Keratinocyte (primary cell): ENCODE measurements around the gene LGALS9B. TPM values are rescaled to one million over a fixed set of nuclear protein-coding genes. Genes with fewer than 3 reads are reported as not detected.
"Not testable (repeated sequence)": the region's sequence is repeated elsewhere in the genome, so short reads cannot be mapped to it uniquely, and the experiment has no call there.

ENCODE experiments used
- DNase-seq: peaks from one replicate; pipeline ENCODE4 v3.0.0-alpha.2; 2011; ENCODE audit warnings: low read depth, missing footprints, low spot score
- FAIRE-seq: peaks from 2 replicates; lab custom pipeline; 2011; peaks lifted over from hg19 to GRCh38; lab: Jason Lieb, UNC
- H2AFZ ChIP-seq: 2 replicates; pipeline ENCODE4 v1.6.0; 2012; ENCODE audit warnings: low read length, control low read depth, inconsistent platforms; ENCODE audit not compliant: control insufficient read depth
- H3K27ac ChIP-seq: 2 replicates; pipeline ENCODE4 v1.5.1; 2011; ENCODE audit warnings: low read length; ENCODE audit not compliant: control insufficient read depth, insufficient read depth
- H3K27me3 ChIP-seq: 3 replicates; pipeline ENCODE4 v1.6.0; 2011; ENCODE audit warnings: low read length; ENCODE audit not compliant: control insufficient read depth, insufficient read depth; ENCODE audit errors: extremely low read depth
- H3K36me3 ChIP-seq, 2 experiments: 2 replicates in 1 of 2; 3 replicates in 1 of 2; pipeline ENCODE4 v1.5.1; 2011; ENCODE audit warnings: low read length in 2 of 2, mild to moderate bottlenecking in 1 of 2; ENCODE audit not compliant: control insufficient read depth in 2 of 2, insufficient read depth in 2 of 2; ENCODE audit errors: extremely low read depth in 1 of 2
- H3K4me1 ChIP-seq: 3 replicates; pipeline ENCODE4 v1.5.1; 2011; ENCODE audit warnings: low read length; ENCODE audit not compliant: control insufficient read depth, insufficient read depth; ENCODE audit errors: extremely low read depth
- H3K4me2 ChIP-seq: 3 replicates; pipeline ENCODE4 v1.6.0; 2011; ENCODE audit warnings: low read depth, low read length; ENCODE audit not compliant: control insufficient read depth, insufficient read depth; ENCODE audit errors: extremely low read depth
- H3K4me3 ChIP-seq, 3 experiments: fragments of 200-600 bp in 1 of 3; sonication (generic) in 1 of 3; 2 replicates in 2 of 3; 3 replicates in 1 of 3; pipeline ENCODE4 v1.5.1; 2011 to 2016; ENCODE audit warnings: low read length in 3 of 3, mild to moderate bottlenecking in 3 of 3, control low read depth in 2 of 3, inconsistent platforms in 1 of 3, low read depth in 1 of 3, mixed read lengths in 1 of 3, mixed run types in 1 of 3, moderate library complexity in 1 of 3; ENCODE audit not compliant: control insufficient read depth in 2 of 3, insufficient read depth in 2 of 3; ENCODE audit errors: extremely low read depth in 1 of 3
- H3K79me2 ChIP-seq: 2 replicates; pipeline ENCODE4 v1.6.0; 2012; ENCODE audit warnings: low read length; ENCODE audit not compliant: control insufficient read depth, insufficient read depth
- H3K9ac ChIP-seq: 3 replicates; pipeline ENCODE4 v1.6.0; 2011; ENCODE audit warnings: low read length; ENCODE audit not compliant: control insufficient read depth, insufficient read depth; ENCODE audit errors: extremely low read depth
- H3K9me1 ChIP-seq: 3 replicates; pipeline ENCODE4 v1.6.0; 2011; ENCODE audit warnings: low read length; ENCODE audit not compliant: control insufficient read depth, insufficient read depth; ENCODE audit errors: extremely low read depth
- H3K9me3 ChIP-seq: 2 replicates; pipeline ENCODE4 v1.5.1; 2012; ENCODE audit warnings: low read depth, low read length; ENCODE audit not compliant: control insufficient read depth
- H4K20me1 ChIP-seq: 3 replicates; pipeline ENCODE4 v1.6.0; 2011; ENCODE audit warnings: low read length; ENCODE audit not compliant: control insufficient read depth, insufficient read depth; ENCODE audit errors: extremely low read depth
- dilution Hi-C: fragments of 300-500 bp; cut with MboI; formaldehyde crosslinking; loops from one replicate; pipeline ENCODE4 v1.7.0; 2020; ENCODE audit warnings: low sequenced_read_pairs; ENCODE audit not compliant: extremely low pct_ligation_motif_present
- polyA plus RNA-seq, 5 experiments: library from polyadenylated mRNA; depleted of rRNA in 3 of 5; stranded (reverse) in 3 of 5; stranded (forward) in 1 of 5; unstranded in 1 of 5; fragments of >200 nt; gene quantifications; 1 replicate in 1 of 5; 2 replicates in 3 of 5; 3 replicates in 1 of 5; pipeline versions ENCODE4 v1.2.1 to v1.2.3, GENCODE V29; 2011 to 2012; ENCODE audit warnings: missing spikeins in 2 of 5, low read depth in 1 of 5, low replicate concordance in 1 of 5

LGALS9B gene
- polyA plus RNA-seq, 1 donor (not counting 4 experiments of a cell fraction or from before 2014, with no cell fraction given) = 8.5 TPM

GRCh38 chr17:20418838-20419237 lies 48.5 kb downstream of the LGALS9B start:
- H3K4me2 ChIP-seq, dilution Hi-C loops, H3K27me3 ChIP-seq, H3K79me2 ChIP-seq, H3K4me3 ChIP-seq, H4K20me1 ChIP-seq, H3K4me1 ChIP-seq, H3K9ac ChIP-seq, H3K36me3 ChIP-seq, H3K27ac ChIP-seq, H3K9me1 ChIP-seq, H3K9me3 ChIP-seq, H2AFZ ChIP-seq, FAIRE-seq, DNase-seq: not testable (repeated sequence)

GRCh38 chr17:20417492-20418080 lies 49.8 kb downstream of the LGALS9B start:
- H3K4me3 ChIP-seq, H3K36me3 ChIP-seq, H3K4me1 ChIP-seq, H3K9me3 ChIP-seq, H3K27me3 ChIP-seq, H3K4me2 ChIP-seq, H3K27ac ChIP-seq, H3K9ac ChIP-seq, H3K9me1 ChIP-seq, H3K79me2 ChIP-seq, FAIRE-seq, dilution Hi-C loops, DNase-seq, H2AFZ ChIP-seq, H4K20me1 ChIP-seq: not testable (repeated sequence)

DNA sequence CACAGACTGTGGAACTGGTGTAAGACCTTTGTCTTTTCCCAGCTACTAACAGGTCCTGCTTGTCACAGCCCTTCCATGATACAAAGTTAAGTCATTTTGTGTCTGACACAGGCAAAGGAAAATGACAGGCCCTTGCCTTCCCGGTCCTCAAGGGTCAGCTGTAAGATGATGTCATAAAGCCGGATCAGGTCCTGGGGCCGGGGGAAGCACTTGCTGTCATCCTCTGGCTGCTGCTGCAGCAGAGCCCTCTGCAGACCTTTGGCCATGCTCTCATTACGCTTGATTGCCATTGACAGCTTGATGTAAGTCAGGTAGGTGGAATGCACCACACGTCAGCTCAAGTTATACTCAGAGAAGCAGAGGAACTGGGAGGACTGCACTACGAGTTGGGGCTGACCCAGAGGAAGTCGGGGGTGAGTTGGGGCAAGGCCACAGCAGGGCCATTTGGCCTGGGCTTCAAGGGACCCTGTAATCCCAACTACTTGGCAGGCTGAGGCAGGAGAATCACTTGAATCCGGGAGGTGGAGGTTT lies 50.9 kb downstream of the LGALS9B start:
- H3K9ac ChIP-seq, H3K4me2 ChIP-seq, H4K20me1 ChIP-seq, H3K4me1 ChIP-seq, H3K9me3 ChIP-seq, FAIRE-seq, DNase-seq, H3K79me2 ChIP-seq, H3K4me3 ChIP-seq, H3K36me3 ChIP-seq, H3K9me1 ChIP-seq, H3K27me3 ChIP-seq, H3K27ac ChIP-seq, H2AFZ ChIP-seq, dilution Hi-C loops: not testable (repeated sequence)

DNA sequence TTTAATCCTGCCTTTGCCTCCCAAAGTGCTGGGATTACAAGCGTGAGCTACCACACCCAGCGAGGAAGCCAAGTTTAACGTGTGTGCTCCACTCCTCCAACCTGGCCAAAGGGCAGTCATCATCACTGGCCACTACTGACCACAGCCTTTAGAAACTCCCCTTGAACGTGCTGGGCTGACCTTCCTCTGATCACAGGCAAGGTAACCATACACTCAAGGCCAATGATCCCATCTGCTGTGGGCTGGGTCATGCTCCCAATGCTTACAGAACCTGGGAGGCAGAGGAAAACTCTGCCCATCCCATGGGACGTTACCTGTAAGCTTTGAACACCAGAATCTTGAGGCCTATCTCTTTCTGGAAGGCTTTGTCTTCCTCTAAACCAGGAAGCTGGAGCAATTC lies 51.9 kb downstream of the LGALS9B start:
- H3K4me3 ChIP-seq, H3K4me1 ChIP-seq, FAIRE-seq, H3K9me3 ChIP-seq, H4K20me1 ChIP-seq, H3K9ac ChIP-seq, H3K9me1 ChIP-seq, H3K4me2 ChIP-seq, H3K79me2 ChIP-seq, DNase-seq, H2AFZ ChIP-seq, H3K27ac ChIP-seq, H3K36me3 ChIP-seq, H3K27me3 ChIP-seq, dilution Hi-C loops: not testable (repeated sequence)

GRCh38 chr17:20401306-20402022 lies 65.9 kb downstream of the LGALS9B start:
- H3K4me1 ChIP-seq, H3K4me2 ChIP-seq, dilution Hi-C loops: not testable (repeated sequence)

More at GRCh38 chr17:20401306-20402022, 65.9 kb downstream of the LGALS9B start:
- not testable (repeated sequence) for H4K20me1 ChIP-seq, H3K36me3 ChIP-seq, DNase-seq, H3K27me3 ChIP-seq, H3K9me3 ChIP-seq, FAIRE-seq, H3K4me3 ChIP-seq, H3K9ac ChIP-seq, H3K27ac ChIP-seq, H3K9me1 ChIP-seq, H2AFZ ChIP-seq, H3K79me2 ChIP-seq
